D721Med (cell line): ENCODE data around the gene HHLA2.

Experiments
- DNase-seq: peaks from one replicate; pipeline ENCODE4 v3.0.0; 2011; ENCODE audit warnings: low spot score; ENCODE audit not compliant: insufficient read length
- FAIRE-seq: peaks from 2 replicates; lab custom pipeline; 2011; peaks lifted over from hg19 to GRCh38; lab: Jason Lieb, UNC
- CTCF ChIP-seq: IDR thresholded peaks from 2 replicates; pipeline ENCODE4 v1.5.1; 2012; ENCODE audit warnings: mild to moderate bottlenecking, control low read depth; ENCODE audit not compliant: insufficient read depth; ENCODE audit errors: missing control alignments

The HHLA2 gene

GRCh38 chr3:108396336-108396735 lies 100.0 kb downstream of the HHLA2 start:
- FAIRE-seq (no peak), DNase-seq (no peak)
- TF ChIP-seq CTCF = no peak

GRCh38 chr3:108398510-108398909 lies 102.2 kb downstream of the HHLA2 start:
- DNase-seq (no peak), FAIRE-seq (no peak)
- TF ChIP-seq CTCF = no peak

- TF ChIP-seq CTCF = no peak
- FAIRE-seq = peak; percentile 21
- DNase-seq = no peak
Measured at GRCh38 chr3:108401836-108402235, 105.5 kb downstream of the HHLA2 start.

- TF ChIP-seq CTCF = no peak
- FAIRE-seq (peak; percentile 41), DNase-seq (no peak)
Measured at GRCh38 chr3:108403198-108403597, 106.8 kb downstream of the HHLA2 start.

GRCh38 chr3:108403686-108404345 lies 107.5 kb downstream of the HHLA2 start:
- no peak for TF ChIP-seq CTCF
- no peak for FAIRE-seq
- DNase-seq = no peak

GRCh38 chr3:108404368-108404767 lies 108.0 kb downstream of the HHLA2 start:
- DNase-seq (no peak), FAIRE-seq (peak; percentile 98)
- no peak for TF ChIP-seq CTCF

- no peak for TF ChIP-seq CTCF
- DNase-seq (no peak), FAIRE-seq (no peak)
Measured at GRCh38 chr3:108406063-108406660, 109.8 kb downstream of the HHLA2 start.
